HG03460 (cell line): ENCODE measurements around the gene FUBP1.
"Not testable (repeated sequence)": the region's sequence is repeated elsewhere in the genome, so short reads cannot be mapped to it uniquely, and the experiment has no call there.

Source experiments
- ATAC-seq: cut with Tn5 transposase; IDR thresholded peaks from one replicate; pipeline ENCODE4 v1.9.1; 2021; ENCODE audit not compliant: unreplicated experiment

FUBP1 gene

DNA sequence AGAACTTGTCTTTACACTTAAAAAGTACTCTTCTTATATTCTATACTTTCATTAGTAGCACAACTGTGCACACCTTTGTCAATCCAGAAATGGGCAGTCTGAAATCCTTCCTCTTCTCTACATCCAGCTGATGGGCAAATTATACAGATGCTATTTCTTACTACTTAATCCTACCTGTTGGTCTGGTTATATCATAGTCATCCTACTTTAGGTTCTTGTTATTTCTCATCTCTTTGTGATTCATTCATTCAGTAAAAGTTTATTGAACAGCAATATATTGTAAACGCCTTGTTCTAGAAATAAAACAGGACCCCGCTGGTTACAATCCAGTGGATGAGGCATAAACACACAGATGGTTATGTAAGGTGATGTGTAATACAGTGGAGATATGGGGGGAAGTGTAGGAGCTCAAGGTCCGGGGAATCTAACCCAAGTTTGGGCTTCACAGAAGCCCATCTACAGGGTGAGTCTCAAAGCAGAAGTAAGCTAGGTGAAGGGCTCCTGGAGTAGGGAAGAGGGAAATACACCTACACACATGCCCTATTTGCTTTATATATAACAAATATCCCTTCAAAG lies 11.8 kb upstream of the FUBP1 start:
- ATAC-seq, result no peak

GRCh38 chr1:77989744-77990143 lies 10.9 kb upstream of the FUBP1 start:
- no peak for ATAC-seq

DNA sequence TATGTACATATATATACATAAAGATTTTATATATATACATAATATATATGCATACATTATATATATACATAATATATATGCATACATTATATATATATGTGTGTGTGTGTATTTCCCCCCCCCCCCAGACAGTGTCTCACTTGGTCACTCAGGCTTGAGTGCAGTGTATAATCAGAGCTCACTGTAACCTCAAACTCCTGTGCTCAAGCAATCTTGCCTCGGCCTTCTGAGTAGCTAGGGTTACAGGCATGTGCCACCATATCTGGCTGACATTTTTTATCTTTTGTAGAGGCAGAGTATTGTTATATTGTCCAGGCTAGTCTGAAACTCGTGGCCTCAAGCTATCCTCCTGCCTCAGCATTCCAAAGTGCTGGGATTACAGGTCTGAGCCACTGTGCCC lies 9.0 kb upstream of the FUBP1 start:
- no peak for ATAC-seq

GRCh38 chr1:77986810-77987209 lies 7.9 kb upstream of the FUBP1 start:
- ATAC-seq, result no peak

- ATAC-seq, result no peak
These were observed 5.8 kb upstream of the FUBP1 start for GRCh38 chr1:77984629-77985028.

GRCh38 chr1:77983997-77984355 lies 5.1 kb upstream of the FUBP1 start:
- ATAC-seq, result no peak

DNA sequence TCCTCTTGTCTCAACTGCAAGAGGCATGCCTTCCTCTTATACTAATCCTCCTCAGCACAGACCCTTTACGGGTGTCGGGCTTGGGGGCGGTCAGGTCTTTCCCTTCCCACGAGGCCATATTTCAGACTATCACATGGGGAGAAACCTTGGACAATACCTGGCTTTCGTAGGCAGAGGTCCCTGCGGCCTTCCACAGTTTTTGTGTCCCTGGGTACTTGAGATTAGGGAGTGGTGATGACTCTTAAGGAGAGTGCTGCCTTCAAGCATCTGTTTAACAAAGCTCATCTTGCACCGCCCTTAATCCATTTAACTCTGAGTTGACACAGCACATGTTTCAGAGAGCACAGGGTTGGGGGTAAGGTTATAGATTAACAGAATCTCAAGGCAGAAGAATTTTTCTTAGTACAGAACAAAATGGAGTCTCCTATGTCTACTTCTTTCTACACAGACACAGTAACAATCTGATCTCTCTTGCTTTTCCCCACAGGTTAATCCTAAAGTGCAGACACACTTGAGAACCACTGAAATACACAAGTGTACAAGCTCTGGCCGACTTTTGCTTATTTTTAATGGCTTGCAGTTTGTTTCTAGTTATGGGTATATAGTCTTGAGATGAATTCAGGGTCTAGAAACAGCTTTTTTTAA lies 4.6 kb upstream of the FUBP1 start:
- ATAC-seq, result not testable (repeated sequence)

- peak; percentile 67 for ATAC-seq
These were observed 441 bp downstream of the FUBP1 start for GRCh38 chr1:77978293-77978968.

GRCh38 chr1:77977989-77978292 lies 931 bp downstream of the FUBP1 start:
- no peak for ATAC-seq

GRCh38 chr1:77976433-77977076 lies 2.3 kb downstream of the FUBP1 start:
- no peak for ATAC-seq

- no peak for ATAC-seq
These were observed 3.0 kb downstream of the FUBP1 start for GRCh38 chr1:77975907-77976306.

GRCh38 chr1:77975386-77975785 lies 3.5 kb downstream of the FUBP1 start:
- ATAC-seq, result no peak

DNA sequence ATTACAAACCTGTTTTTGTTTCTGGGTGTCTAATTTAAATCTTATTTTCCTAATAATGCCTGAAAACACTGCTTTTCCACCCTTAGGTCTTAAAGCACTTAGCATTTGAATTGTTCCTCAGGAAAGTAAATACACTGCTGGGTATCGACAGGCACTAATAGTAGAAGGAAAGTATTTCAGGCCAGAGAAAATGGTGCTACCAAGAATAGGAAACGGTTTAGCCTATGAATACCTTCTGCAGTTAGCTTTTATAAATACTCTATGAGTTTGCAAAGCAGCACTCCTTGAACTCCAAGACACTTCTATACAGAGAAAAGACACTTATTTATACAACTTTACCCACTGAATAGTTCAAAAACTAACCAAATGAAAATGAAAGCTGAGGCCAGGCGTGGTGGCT lies 6.8 kb downstream of the FUBP1 start:
- ATAC-seq, result no peak

DNA sequence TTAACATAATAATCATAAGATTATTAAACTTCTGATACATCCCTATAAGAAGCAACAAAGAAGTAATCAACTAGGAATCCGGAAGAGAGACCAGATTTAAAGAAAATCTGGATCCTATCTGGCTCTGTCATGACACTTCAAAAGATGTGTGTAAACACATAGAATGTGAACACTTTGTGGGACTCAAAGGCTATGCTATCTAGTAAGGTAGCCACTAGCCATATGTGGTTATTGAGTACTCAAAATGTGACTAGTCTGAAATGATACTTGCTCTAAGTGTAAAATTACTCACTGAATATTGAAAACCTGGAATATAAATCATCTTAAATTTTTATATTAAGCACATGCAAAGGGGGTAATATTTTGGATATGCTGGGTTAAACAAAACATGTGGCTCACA lies 8.7 kb downstream of the FUBP1 start:
- no peak for ATAC-seq

GRCh38 chr1:77966291-77966690 lies 12.6 kb downstream of the FUBP1 start:
- no peak for ATAC-seq

GRCh38 chr1:77961392-77961791 lies 17.5 kb downstream of the FUBP1 start:
- no peak for ATAC-seq

DNA sequence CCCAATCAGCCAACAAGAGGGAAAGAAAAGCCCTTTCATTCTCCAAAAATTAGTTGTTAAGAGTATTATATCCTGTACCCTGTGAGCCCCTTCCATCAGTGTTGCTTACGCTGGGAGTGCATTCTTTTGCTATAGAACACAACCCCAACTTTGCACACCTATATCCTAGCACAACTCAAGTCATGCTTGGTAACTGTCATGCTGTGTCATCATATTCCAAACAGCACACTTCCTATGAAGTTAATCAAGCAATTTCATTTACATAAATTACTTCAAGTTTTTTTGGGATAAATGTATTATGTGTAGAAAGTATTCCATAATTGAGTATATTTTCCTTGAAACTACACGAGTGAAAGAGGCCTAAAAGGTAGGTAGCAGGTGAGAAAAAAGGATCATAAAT lies 20.0 kb downstream of the FUBP1 start:
- ATAC-seq, result no peak

- ATAC-seq, result no peak
These were observed 20.5 kb downstream of the FUBP1 start for GRCh38 chr1:77958391-77958790.

GRCh38 chr1:77956464-77956863 lies 22.4 kb downstream of the FUBP1 start:
- no peak for ATAC-seq

DNA sequence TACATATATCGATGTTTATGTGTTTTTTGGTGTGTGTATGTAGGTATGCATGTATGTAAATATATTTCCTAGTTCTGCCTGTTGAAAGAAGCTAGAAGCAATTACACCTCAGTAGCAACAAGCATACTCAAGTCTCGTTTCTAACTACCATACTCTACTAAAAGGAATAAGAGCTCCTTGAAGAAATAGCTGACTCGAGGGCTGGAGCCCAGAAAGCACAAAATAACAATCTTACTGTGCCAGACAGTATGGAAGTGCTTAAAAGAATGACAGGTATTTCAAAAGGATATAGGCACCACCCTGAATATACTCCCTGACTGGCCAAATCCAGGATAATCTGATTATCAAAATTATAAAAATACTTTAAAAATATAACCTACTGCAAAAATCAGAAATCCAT lies 23.2 kb downstream of the FUBP1 start:
- ATAC-seq, result no peak

DNA sequence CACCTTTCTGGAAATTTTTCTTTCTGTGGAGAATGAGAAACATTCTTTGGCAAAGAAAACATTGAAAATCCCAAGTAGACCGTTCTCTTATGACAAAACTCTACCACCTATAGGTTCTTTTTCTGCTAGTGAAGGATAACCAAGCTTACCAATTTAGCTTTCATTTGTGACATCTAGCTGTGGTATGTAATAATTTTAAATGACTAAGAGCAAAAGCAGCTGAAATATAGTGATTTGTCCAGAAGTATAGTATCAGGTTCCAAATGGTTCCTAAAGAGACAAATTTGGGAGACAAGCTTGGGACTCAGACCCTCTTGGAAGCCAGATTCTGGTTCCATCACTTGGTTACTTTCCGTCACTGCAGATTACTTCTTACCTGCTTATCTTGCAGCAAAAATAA lies 24.4 kb downstream of the FUBP1 start:
- ATAC-seq, result no peak

DNA sequence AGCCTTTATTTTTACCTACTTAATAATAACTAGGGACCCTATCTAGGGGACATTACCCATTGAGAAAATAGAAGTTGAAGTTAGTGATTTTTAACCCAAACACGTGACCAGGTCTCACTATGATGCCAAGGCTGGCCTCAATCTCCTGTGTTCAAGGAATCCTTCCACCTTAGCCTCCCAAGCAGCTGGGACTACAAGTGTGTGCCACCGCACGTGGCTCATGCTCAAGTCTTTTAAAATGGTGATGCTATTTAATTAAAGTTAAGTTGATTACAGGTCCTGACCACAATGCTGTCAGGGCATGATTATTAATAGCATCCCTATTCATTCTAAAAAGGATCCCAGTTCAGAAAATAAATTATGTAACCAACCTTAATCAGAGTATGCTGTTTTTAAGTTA lies 25.0 kb downstream of the FUBP1 start:
- ATAC-seq, result no peak
